ENCODE data around the gene ANKRD28. TPM values are rescaled to one million over a fixed set of nuclear protein-coding genes. Genes with fewer than 3 reads are reported as not detected.

ANKRD28 gene
- total and polyA plus RNA-seq, 9 of the 15 experiments (the other 6 are each of a cell fraction or from before 2014, with no cell fraction given): 11.7 to 66.0 (median 36.7) TPM

DNA sequence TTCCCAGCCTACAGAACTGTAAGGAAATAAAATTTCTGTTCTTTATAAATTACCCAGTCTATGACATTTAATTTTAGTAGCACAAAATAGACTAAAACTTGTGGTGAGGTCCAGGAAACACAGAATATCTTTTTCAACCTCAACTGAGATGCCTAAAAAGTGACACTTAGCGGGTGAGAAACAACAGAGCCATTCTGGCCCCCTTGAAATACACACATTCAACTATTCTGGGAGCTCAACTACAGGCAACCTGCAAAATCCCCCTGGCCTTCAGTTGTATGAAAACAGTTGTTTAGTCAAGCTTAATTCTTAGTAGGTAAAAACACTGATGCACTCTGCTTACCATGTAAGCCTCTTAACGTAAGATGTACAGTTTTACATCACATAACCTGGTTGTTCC lies 66.8 kb downstream of the ANKRD28 start:
- no TSS peak for BruUV-seq (replicated peaks)
- WGBS (ENCODE audit: insufficient coverage, low coverage, missing lambda C conversion rate): 100% methylated on average over 2 of the region's 2 CpGs
- TF ChIP-seq, protein P1, sequence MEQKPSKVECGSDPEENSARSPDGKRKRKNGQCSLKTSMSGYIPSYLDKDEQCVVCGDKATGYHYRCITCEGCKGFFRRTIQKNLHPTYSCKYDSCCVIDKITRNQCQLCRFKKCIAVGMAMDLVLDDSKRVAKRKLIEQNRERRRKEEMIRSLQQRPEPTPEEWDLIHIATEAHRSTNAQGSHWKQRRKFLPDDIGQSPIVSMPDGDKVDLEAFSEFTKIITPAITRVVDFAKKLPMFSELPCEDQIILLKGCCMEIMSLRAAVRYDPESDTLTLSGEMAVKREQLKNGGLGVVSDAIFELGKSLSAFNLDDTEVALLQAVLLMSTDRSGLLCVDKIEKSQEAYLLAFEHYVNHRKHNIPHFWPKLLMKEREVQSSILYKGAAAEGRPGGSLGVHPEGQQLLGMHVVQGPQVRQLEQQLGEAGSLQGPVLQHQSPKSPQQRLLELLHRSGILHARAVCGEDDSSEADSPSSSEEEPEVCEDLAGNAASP (IDR thresholded peaks at IDR 0.05): no peak
- TF ChIP-seq LCOR (CRISPR knock-in tag; IDR thresholded peaks at IDR 0.05): no peak
- no peak for TF ChIP-seq U2AF2 (optimal IDR thresholded peaks at IDR 0.05; ENCODE audit: low read depth, low read length)
- TF ChIP-seq TEAD1 (CRISPR knock-in tag; IDR thresholded peaks at IDR 0.05): no peak
- TF ChIP-seq ZKSCAN8 (CRISPR knock-in tag; IDR thresholded peaks at IDR 0.05): no peak
- TF ChIP-seq, protein P2, sequence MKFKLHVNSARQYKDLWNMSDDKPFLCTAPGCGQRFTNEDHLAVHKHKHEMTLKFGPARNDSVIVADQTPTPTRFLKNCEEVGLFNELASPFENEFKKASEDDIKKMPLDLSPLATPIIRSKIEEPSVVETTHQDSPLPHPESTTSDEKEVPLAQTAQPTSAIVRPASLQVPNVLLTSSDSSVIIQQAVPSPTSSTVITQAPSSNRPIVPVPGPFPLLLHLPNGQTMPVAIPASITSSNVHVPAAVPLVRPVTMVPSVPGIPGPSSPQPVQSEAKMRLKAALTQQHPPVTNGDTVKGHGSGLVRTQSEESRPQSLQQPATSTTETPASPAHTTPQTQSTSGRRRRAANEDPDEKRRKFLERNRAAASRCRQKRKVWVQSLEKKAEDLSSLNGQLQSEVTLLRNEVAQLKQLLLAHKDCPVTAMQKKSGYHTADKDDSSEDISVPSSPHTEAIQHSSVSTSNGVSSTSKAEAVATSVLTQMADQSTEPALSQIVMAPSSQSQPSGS (CRISPR knock-in tag; IDR thresholded peaks at IDR 0.05): no peak
- TF ChIP-seq MED1 (CRISPR knock-in tag; IDR thresholded peaks at IDR 0.05; ENCODE audit: borderline replicate concordance): no peak
- no peak for TF ChIP-seq FOXA3 (CRISPR knock-in tag; conservative IDR thresholded peaks at IDR 0.05 in 1 of 2, IDR thresholded peaks at IDR 0.05 in 1 of 2)
- TF ChIP-seq, protein P3, sequence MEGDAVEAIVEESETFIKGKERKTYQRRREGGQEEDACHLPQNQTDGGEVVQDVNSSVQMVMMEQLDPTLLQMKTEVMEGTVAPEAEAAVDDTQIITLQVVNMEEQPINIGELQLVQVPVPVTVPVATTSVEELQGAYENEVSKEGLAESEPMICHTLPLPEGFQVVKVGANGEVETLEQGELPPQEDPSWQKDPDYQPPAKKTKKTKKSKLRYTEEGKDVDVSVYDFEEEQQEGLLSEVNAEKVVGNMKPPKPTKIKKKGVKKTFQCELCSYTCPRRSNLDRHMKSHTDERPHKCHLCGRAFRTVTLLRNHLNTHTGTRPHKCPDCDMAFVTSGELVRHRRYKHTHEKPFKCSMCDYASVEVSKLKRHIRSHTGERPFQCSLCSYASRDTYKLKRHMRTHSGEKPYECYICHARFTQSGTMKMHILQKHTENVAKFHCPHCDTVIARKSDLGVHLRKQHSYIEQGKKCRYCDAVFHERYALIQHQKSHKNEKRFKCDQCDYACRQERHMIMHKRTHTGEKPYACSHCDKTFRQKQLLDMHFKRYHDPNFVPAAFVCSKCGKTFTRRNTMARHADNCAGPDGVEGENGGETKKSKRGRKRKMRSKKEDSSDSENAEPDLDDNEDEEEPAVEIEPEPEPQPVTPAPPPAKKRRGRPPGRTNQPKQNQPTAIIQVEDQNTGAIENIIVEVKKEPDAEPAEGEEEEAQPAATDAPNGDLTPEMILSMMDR (IDR thresholded peaks at IDR 0.05 in 2 of 3, conservative IDR thresholded peaks at IDR 0.05 in 1 of 3; ENCODE audit: insufficient read depth in 2 of 3, low read depth in 1 of 3, low read length in 3 of 3): no peak
- TF ChIP-seq TAF7 (tag; IDR thresholded peaks at IDR 0.05): no peak
- TF ChIP-seq, protein P4, sequence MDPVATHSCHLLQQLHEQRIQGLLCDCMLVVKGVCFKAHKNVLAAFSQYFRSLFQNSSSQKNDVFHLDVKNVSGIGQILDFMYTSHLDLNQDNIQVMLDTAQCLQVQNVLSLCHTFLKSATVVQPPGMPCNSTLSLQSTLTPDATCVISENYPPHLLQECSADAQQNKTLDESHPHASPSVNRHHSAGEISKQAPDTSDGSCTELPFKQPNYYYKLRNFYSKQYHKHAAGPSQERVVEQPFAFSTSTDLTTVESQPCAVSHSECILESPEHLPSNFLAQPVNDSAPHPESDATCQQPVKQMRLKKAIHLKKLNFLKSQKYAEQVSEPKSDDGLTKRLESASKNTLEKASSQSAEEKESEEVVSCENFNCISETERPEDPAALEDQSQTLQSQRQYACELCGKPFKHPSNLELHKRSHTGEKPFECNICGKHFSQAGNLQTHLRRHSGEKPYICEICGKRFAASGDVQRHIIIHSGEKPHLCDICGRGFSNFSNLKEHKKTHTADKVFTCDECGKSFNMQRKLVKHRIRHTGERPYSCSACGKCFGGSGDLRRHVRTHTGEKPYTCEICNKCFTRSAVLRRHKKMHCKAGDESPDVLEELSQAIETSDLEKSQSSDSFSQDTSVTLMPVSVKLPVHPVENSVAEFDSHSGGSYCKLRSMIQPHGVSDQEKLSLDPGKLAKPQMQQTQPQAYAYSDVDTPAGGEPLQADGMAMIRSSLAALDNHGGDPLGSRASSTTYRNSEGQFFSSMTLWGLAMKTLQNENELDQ (CRISPR knock-in tag; IDR thresholded peaks at IDR 0.05; ENCODE audit: borderline replicate concordance): no peak
- TF ChIP-seq, protein P5, sequence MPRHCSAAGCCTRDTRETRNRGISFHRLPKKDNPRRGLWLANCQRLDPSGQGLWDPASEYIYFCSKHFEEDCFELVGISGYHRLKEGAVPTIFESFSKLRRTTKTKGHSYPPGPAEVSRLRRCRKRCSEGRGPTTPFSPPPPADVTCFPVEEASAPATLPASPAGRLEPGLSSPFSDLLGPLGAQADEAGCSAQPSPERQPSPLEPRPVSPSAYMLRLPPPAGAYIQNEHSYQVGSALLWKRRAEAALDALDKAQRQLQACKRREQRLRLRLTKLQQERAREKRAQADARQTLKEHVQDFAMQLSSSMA (CRISPR knock-in tag; IDR thresholded peaks at IDR 0.05): no peak
- TF ChIP-seq HDAC8 (tag; IDR thresholded peaks at IDR 0.05): no peak
- no peak for TF ChIP-seq TBL1XR1 (IDR thresholded peaks at IDR 0.05; ENCODE audit: low read length in 2 of 2)
- no peak for TF ChIP-seq PTBP1 (IDR thresholded peaks at IDR 0.05; ENCODE audit: low read depth, low read length)

More for the DNA sequence above, 66.8 kb downstream of the ANKRD28 start:
- Histone ChIP-seq H3K9me1 (ENCODE audit: control insufficient read depth, insufficient read depth, low read length) (no peaks in the 10 kb centered on the region), H4K20me1 (replicated peaks; ENCODE audit: control insufficient read depth, insufficient read depth, low read length) (no peaks in the 10 kb centered on the region), H3K27ac (ENCODE audit: extremely low read depth, low read depth, low read length) (no peak overlapping the region), H3K79me2 (ENCODE audit: control insufficient read depth, insufficient read depth, low read length) (no peaks in the 10 kb centered on the region), H3K4me1 (replicated peaks in 1 of 2; ENCODE audit: control insufficient read depth in 2 of 2, insufficient read depth in 2 of 2, low read length in 2 of 2) (no peaks in the 10 kb centered on the region), H2AFZ (ENCODE audit: low read depth, low read length) (no peak overlapping the region), H3K27me3 (ENCODE audit: control insufficient read depth in 2 of 2, insufficient read depth in 2 of 2, low read length in 2 of 2) (no peaks in the 10 kb centered on the region), H3K36me3 (ENCODE audit: control insufficient read depth, insufficient read depth, low read length) (peaks cover 55% of the 10 kb centered on the region), H3K4me2 (ENCODE audit: insufficient read depth, low read length) (no peak overlapping the region), H3K9ac (ENCODE audit: insufficient read depth in 1 of 2, low read depth in 2 of 2, low read length in 2 of 2) (no peak overlapping the region), H3K4me3 (no peak overlapping the region), H3K9me3 (replicated peaks; ENCODE audit: control insufficient read depth, insufficient read depth, low read depth, low read length) (no peaks in the 10 kb centered on the region)
- no peak for FAIRE-seq
- in situ Hi-C loops (cut with MboI): no loop called here
- intact Hi-C loops (cut with micrococcal nuclease): no loop called here
- DNase-seq (ENCODE audit: extremely low read depth in 1 of 4, low spot score in 3 of 4): no peak
- ChIA-PET CTCF (ENCODE audit: low intra/inter-chr PET ratio) (no interaction called here), POLR2A (interaction anchor here (0.6 to 0.7 kb wide), 2 partner anchors 15 to 126 kb away, joined by 3 read pairs; no protein-coding TSS in a partner anchor)
- ATAC-seq: no peak

Data from K562 (cell line).